Stomach (tissue), 9 donors: ENCODE results near the gene ATP11A. TPM values are rescaled to one million over a fixed set of nuclear protein-coding genes. Genes with fewer than 3 reads are reported as not detected.

ENCODE experiments used
- DNase-seq, 2 donors: peaks; one replicate each; pipeline versions ENCODE4 v3.0.0 to v3.0.0-alpha.2; 2013 to 2019
- H3K27ac ChIP-seq, 5 donors: fragments of 200-600 bp in 4 of 5; sonication (generic) in 4 of 5; one replicate each; pipeline ENCODE4 v1.5.1; 2013 to 2019; ENCODE audit warnings: mild to moderate bottlenecking in 1 of 5, moderate library complexity in 1 of 5
- H3K27me3 ChIP-seq, 3 donors: fragments of 200-600 bp; sonication (generic); one replicate each; pipeline ENCODE4 v1.5.1; 2017 to 2019; ENCODE audit warnings: mixed run types in 1 of 3
- H3K36me3 ChIP-seq, 4 donors: fragments of 200-600 bp; sonication (generic); 1 replicate in 3 of 4; 2 replicates in 1 of 4; pipeline ENCODE4 v1.5.1; 2016 to 2019
- H3K4me1 ChIP-seq, 4 donors: fragments of 200-600 bp; sonication (generic); one replicate each; pipeline ENCODE4 v1.5.1; 2016 to 2019
- H3K4me3 ChIP-seq, 4 donors: fragments of 200-600 bp; sonication (generic) in 3 of 4; one replicate each; pipeline ENCODE4 v1.5.1; 2016 to 2019; ENCODE audit warnings: mild to moderate bottlenecking in 1 of 4
- H3K9me3 ChIP-seq, 4 donors: fragments of 200-600 bp; sonication (generic); one replicate each; pipeline ENCODE4 v1.5.1; 2016 to 2019
- CTCF ChIP-seq, 7 experiments: fragments of 450-650 bp in 4 of 7; fragments of 200-600 bp in 3 of 7; sonication (generic) in 3 of 7; IDR thresholded peaks; one replicate each; pipeline ENCODE4 v1.5.1; 2016 to 2019; ENCODE audit warnings: antibody characterized with exemption in 7 of 7, control low read depth in 2 of 7, mild to moderate bottlenecking in 1 of 7
- EP300 ChIP-seq: sonication (generic); formaldehyde crosslinking; IDR thresholded peaks from one replicate; pipeline ENCODE4 v1.6.1; 2017; ENCODE audit warnings: antibody characterized with exemption
- POLR2A ChIP-seq, 4 donors: fragments of 450-650 bp; IDR thresholded peaks; one replicate each; pipeline ENCODE4 v1.6.1; 2016; ENCODE audit warnings: antibody characterized with exemption in 4 of 4, control low read depth in 2 of 4, mild to moderate bottlenecking in 1 of 4, moderate library complexity in 1 of 4
- POLR2AphosphoS5 ChIP-seq, 3 donors: sonication (generic); formaldehyde crosslinking; IDR thresholded peaks; one replicate each; pipeline ENCODE4 v1.6.1; 2016; ENCODE audit warnings: antibody characterized with exemption in 3 of 3
- WGBS, 5 donors: extraction: QIAGEN DNeasy Blood & Tissue Kit in 3 of 5; methylation state at CpG; one replicate each; pipeline versions ENCODE4 v1.1.5 to v1.1.7; 2013 to 2018; 5-methylcytosine and 5-hydroxymethylcytosine counted together
- intact Hi-C: fragments of 100-400 bp; cut with DNase I; formaldehyde crosslinking; loops from one replicate; pipeline ENCODE4 v1.15.1; 2023; ENCODE audit warnings: low total_unique reads
- polyA plus RNA-seq, 3 donors: library from polyadenylated mRNA; stranded (reverse); fragments of 200-250 nt; gene quantifications; one replicate each; pipeline ENCODE4 v1.2.3, GENCODE V29; 2013
- total RNA-seq, 5 donors: library from RNA; depleted of rRNA; stranded (reverse); fragments of >200 nt; gene quantifications; one replicate each; pipeline versions ENCODE4 v1.1.0 to v1.2.3, GENCODE V29; 2014 to 2016
- donor health status: healthy with polysubstance abuse.
- donor health status: Bipolar disorder and iron deficiency.
- donor health status: healthy.

Gene ATP11A
- total and polyA plus RNA-seq, 8 donors = 1.1 to 70.9 (median 12.3) TPM

GRCh38 chr13:112873851-112874750 lies 184.3 kb downstream of the ATP11A start:
- peaks cover 5 to 50% (median 46%) of the 10 kb centered on the region in 4 donors for H3K36me3 ChIP-seq
- intact Hi-C loops = no loop called here
- TF ChIP-seq POLR2AphosphoS5 (IDR thresholded peaks at IDR 0.05) = peak in 1 of 3 donors; percentile 9
- TF ChIP-seq EP300 = no peak
- TF ChIP-seq POLR2A (IDR thresholded peaks at IDR 0.05) = no peak
- peak in 6 of 7 experiments; percentile 26 to 95 (median 90) for TF ChIP-seq CTCF (IDR thresholded peaks at IDR 0.05)

DNA sequence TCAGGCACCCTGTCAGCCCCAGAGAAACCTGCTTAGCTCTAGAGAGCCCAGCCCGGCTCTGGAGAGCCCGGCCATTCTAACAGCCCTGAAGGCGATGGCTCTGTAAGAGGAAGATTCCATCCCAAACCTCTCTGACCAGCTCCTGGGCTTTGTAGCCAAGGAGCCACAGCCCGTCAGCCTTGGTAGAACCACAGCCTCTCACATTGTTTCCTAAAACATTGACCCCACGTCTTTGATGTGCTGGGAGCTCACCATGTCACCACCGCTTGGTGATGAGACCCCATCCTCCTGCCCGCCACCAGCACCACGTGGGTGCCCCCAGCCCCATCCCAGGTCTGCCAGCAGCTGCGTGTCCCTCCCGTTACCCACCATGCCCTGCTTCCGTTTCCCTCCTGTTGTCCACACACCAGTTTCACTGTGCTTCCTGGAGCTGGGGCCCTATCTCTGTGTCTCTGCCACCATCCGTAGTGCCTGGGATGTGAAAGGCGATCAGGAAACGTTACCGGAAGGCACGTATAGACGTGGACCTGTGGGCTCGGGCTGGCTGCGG lies 185.0 kb downstream of the ATP11A start:
- H3K36me3 ChIP-seq = peaks cover 5 to 48% (median 45%) of the 10 kb centered on the region in 4 donors
- no peak for DNase-seq
- 70 to 81% (median 77%) methylated on average over 16 to 19 of the region's 19 CpGs for WGBS, 5 donors
- TF ChIP-seq CTCF (IDR thresholded peaks at IDR 0.05) (no peak), POLR2A (IDR thresholded peaks at IDR 0.05) (no peak), POLR2AphosphoS5 (IDR thresholded peaks at IDR 0.05) (no peak), EP300 (no peak)
- H3K4me1 ChIP-seq = peaks cover 0 to 12% (median 9%) of the 10 kb centered on the region in 4 donors
- intact Hi-C loops = loop anchor here (5.0 kb wide), 1 partner anchor 233 kb away; no protein-coding TSS in a partner anchor
- H3K4me3 ChIP-seq = peak overlapping the region in 1 of 4 donors; percentile 28
- no peaks in the 10 kb centered on the region for H3K27me3 ChIP-seq
- no peaks in the 10 kb centered on the region for H3K9me3 ChIP-seq
- H3K27ac ChIP-seq = peak overlapping the region in 2 of 5 donors; percentile 43 to 62

More at GRCh38 chr13:112873851-112874750, 184.3 kb downstream of the ATP11A start:
- peak overlapping the region in 2 of 4 donors; percentile 2 to 28 for H3K4me3 ChIP-seq
- H3K9me3 ChIP-seq = no peaks in the 10 kb centered on the region
- peak; percentile 86 to 89 for DNase-seq
- peaks cover 0 to 12% (median 9%) of the 10 kb centered on the region in 4 donors for H3K4me1 ChIP-seq
- WGBS, 5 donors = 55 to 66% (median 58%) methylated on average over 31 to 40 of the region's 40 CpGs
- peak overlapping the region in 4 of 5 donors; percentile 20 to 62 (median 43) for H3K27ac ChIP-seq
- H3K27me3 ChIP-seq = no peaks in the 10 kb centered on the region

DNA sequence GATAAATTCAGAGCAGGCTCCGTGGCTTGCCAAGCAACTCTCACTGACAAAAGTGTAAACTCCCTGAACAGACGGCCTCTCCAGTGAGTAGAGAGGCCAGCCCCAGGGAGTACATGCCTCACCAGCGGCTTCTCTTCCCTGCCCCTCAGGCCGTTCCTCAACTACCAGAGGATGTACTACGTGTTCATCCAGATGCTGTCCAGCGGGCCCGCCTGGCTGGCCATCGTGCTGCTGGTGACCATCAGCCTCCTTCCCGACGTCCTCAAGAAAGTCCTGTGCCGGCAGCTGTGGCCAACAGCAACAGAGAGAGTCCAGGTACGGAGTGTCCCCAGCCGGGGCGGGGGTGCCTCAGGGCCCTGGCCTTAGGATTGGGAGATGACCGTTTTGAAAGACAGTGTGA lies 185.8 kb downstream of the ATP11A start:
- no peak overlapping the region for H3K27ac ChIP-seq
- H3K9me3 ChIP-seq = no peaks in the 10 kb centered on the region
- WGBS, 5 donors = 89 to 97% (median 93%) methylated on average over 15 of the region's 15 CpGs
- DNase-seq = no peak
- TF ChIP-seq POLR2A (IDR thresholded peaks at IDR 0.05) (no peak), EP300 (no peak), POLR2AphosphoS5 (IDR thresholded peaks at IDR 0.05) (no peak), CTCF (IDR thresholded peaks at IDR 0.05) (no peak)
- intact Hi-C loops = loop anchor here (5.0 kb wide), 1 partner anchor 233 kb away; no protein-coding TSS in a partner anchor
- H3K4me1 ChIP-seq = peaks cover 0 to 12% (median 9%) of the 10 kb centered on the region in 4 donors
- peaks cover 5 to 56% (median 52%) of the 10 kb centered on the region in 4 donors for H3K36me3 ChIP-seq
- H3K27me3 ChIP-seq = no peaks in the 10 kb centered on the region
- no peak overlapping the region for H3K4me3 ChIP-seq

GRCh38 chr13:112876305-112877000 lies 186.6 kb downstream of the ATP11A start:
- peaks cover 5 to 64% (median 60%) of the 10 kb centered on the region in 4 donors for H3K36me3 ChIP-seq
- no peak overlapping the region for H3K4me3 ChIP-seq
- DNase-seq = no peak
- peaks cover 0 to 12% (median 9%) of the 10 kb centered on the region in 4 donors for H3K4me1 ChIP-seq
- no peaks in the 10 kb centered on the region for H3K27me3 ChIP-seq
- TF ChIP-seq POLR2A (IDR thresholded peaks at IDR 0.05) (no peak), EP300 (no peak), POLR2AphosphoS5 (IDR thresholded peaks at IDR 0.05) (no peak), CTCF (IDR thresholded peaks at IDR 0.05) (no peak)
- 77 to 90% (median 86%) methylated on average over 14 to 15 of the region's 15 CpGs for WGBS, 5 donors
- no peak overlapping the region for H3K27ac ChIP-seq
- no peaks in the 10 kb centered on the region for H3K9me3 ChIP-seq
- intact Hi-C loops = loop anchor here (5.0 kb wide), 1 partner anchor 234 kb away; no protein-coding TSS in a partner anchor
